ENCODE data around the gene PCDHGB7. TPM values are rescaled to one million over a fixed set of nuclear protein-coding genes. Genes with fewer than 3 reads are reported as not detected.
"Not testable (repeated sequence)": the region's sequence is repeated elsewhere in the genome, so short reads cannot be mapped to it uniquely, and the experiment has no call there.

Gene PCDHGB7
- total and polyA plus RNA-seq, 10 of the 15 experiments (the other 5 are each of a cell fraction or from before 2014, with no cell fraction given): 0.27 to 1.3 (median 0.54) TPM; not detected in 2

DNA sequence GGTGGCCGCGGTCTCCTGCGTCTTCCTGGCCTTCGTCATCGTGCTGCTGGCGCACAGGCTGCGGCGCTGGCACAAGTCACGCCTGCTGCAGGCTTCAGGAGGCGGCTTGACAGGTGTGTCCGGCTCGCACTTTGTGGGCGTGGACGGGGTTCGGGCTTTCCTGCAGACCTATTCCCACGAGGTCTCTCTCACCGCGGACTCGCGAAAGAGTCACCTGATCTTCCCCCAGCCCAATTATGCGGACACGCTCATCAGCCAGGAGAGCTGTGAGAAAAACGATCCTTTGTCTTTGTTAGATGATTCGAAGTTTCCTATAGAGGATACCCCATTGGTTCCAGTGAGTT is 2.2 kb upstream of the PCDHGB7 start:
- ChIA-PET SMC1A (ENCODE audit: uncharacterized antibody, unreplicated experiment) (interaction anchor here (3.2 to 7.4 kb wide), 2 partner anchors 143 to 149 kb away, joined by 24 to 67 read pairs; no protein-coding TSS in a partner anchor), RAD21 (ENCODE audit: unreplicated experiment) (interaction anchor here (3.1 to 3.3 kb wide), 2 partner anchors 149 kb away, joined by 28 to 42 read pairs; no protein-coding TSS in a partner anchor), CTCF (interaction anchor here (1.0 to 10.9 kb wide), 5 partner anchors 95 to 148 kb away, joined by 6 to 245 read pairs (median 41); no protein-coding TSS in a partner anchor)
- BruUV-seq (replicated peaks); H3K4me1 ChIP-seq (ENCODE audit: control insufficient read depth, insufficient read depth, low read length); FAIRE-seq; intact Hi-C loops (cut with micrococcal nuclease; ENCODE audit: unreplicated experiment); H4K20me1 ChIP-seq (ENCODE audit: control insufficient read depth, insufficient read depth); ATAC-seq; H3K4me3 ChIP-seq; H2AFZ ChIP-seq (ENCODE audit: control insufficient read depth, low read depth, low read length); H3K4me2 ChIP-seq (ENCODE audit: control insufficient read depth, insufficient read depth); POLR2A ChIA-PET; H3K36me3 ChIP-seq (ENCODE audit: control insufficient read depth in 2 of 2, insufficient read depth in 2 of 2, low read length in 1 of 2); H3K79me2 ChIP-seq (ENCODE audit: control insufficient read depth, insufficient read depth, low read length); H3K27ac ChIP-seq (ENCODE audit: control insufficient read depth, insufficient read depth); H3K9ac ChIP-seq (ENCODE audit: control insufficient read depth, insufficient read depth, low read length); DNase-seq (ENCODE audit: low read depth, low spot score); H3K27me3 ChIP-seq (replicated peaks in 1 of 2; ENCODE audit: control insufficient read depth in 2 of 2, insufficient read depth in 2 of 2, low read length in 1 of 2): not testable (repeated sequence)
- in situ Hi-C loops (cut with MboI): loop anchor here (5.0 kb wide), 1 partner anchor 147 kb away; no protein-coding TSS in a partner anchor
- TF ChIP-seq BHLHE40 (IDR thresholded peaks at IDR 0.05; ENCODE audit: borderline replicate concordance in 1 of 2, low read depth in 2 of 2, low read length in 1 of 2): peak in 1 of 2 experiments; percentile 49; a peak in 2 of 4 replicates
- peaks cover 10% of the 10 kb centered on the region; the same call in 1 of the 3 replicates for H3K9me3 ChIP-seq (replicated peaks; ENCODE audit: control insufficient read depth, insufficient read depth, low read length)
- WGBS (ENCODE audit: insufficient coverage, insufficient replicate concordance, low lambda C conversion rate, missing lambda C conversion rate): 85% methylated on average over 19 of the region's 24 CpGs

DNA sequence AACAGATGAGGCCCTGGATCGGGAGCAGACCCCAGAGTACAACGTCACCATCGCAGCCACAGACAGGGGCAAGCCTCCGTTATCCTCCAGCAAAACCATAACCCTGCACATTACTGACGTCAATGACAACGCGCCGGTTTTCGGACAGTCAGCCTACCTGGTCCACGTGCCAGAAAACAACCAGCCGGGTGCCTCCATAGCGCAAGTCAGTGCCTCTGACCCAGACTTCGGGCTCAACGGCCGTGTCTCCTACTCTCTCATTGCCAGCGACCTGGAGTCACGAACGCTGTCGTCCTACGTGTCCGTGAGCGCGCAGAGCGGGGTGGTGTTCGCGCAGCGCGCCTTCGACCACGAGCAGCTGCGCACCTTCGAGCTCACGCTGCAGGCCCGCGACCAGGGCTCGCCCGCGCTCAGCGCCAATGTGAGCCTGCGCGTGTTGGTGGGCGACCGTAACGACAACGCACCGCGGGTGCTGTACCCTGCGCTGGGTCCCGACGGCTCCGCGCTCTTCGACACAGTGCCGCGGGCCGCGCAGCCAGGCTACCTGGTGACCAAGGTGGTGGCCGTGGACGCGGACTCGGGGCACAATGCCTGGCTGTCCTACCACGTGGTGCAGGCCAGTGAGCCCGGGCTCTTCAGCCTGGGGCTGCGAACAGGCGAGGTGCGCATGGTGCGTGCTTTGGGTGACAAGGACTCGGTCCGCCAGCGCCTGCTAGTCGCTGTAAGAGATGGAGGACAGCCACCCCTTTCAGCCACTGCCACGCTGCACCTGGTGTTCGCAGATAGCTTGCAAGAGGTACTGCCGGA is 1.8 kb downstream of the PCDHGB7 start:
- WGBS (ENCODE audit: insufficient coverage, insufficient replicate concordance, low lambda C conversion rate, missing lambda C conversion rate): 96% methylated on average over 67 of the region's 74 CpGs
- no peak overlapping the region for H3K4me3 ChIP-seq
- DNase-seq (ENCODE audit: low read depth, low spot score) (no peak), ATAC-seq (no peak), FAIRE-seq (no peak)
- no peaks in the 10 kb centered on the region; a peak in 1 of 4 replicates for H3K27me3 ChIP-seq (replicated peaks in 1 of 2; ENCODE audit: control insufficient read depth in 2 of 2, insufficient read depth in 2 of 2, low read length in 1 of 2)
- no peak overlapping the region for H3K27ac ChIP-seq (ENCODE audit: control insufficient read depth, insufficient read depth)
- peaks cover 15% of the 10 kb centered on the region; the same call in 2 of the 3 replicates for H3K9me3 ChIP-seq (replicated peaks; ENCODE audit: control insufficient read depth, insufficient read depth, low read length)
- no peak overlapping the region for H3K9ac ChIP-seq (ENCODE audit: control insufficient read depth, insufficient read depth, low read length)
- peaks cover 4% of the 10 kb centered on the region; the same call in 1 of the 2 replicates for H3K4me1 ChIP-seq (ENCODE audit: control insufficient read depth, insufficient read depth, low read length)
- CTCF ChIA-PET: interaction anchor here (0.9 to 10.9 kb wide), 8 partner anchors 12 to 148 kb away, joined by 3 to 245 read pairs (median 49); no protein-coding TSS in a partner anchor
- BruUV-seq (replicated peaks): no TSS peak
- no peaks in the 10 kb centered on the region for H3K79me2 ChIP-seq (ENCODE audit: control insufficient read depth, insufficient read depth, low read length)
- in situ Hi-C loops (cut with MboI): loop anchor here (5.0 kb wide), 1 partner anchor 143 kb away; no protein-coding TSS in a partner anchor
- no peaks in the 10 kb centered on the region for H3K36me3 ChIP-seq (ENCODE audit: control insufficient read depth in 2 of 2, insufficient read depth in 2 of 2, low read length in 1 of 2)
- H4K20me1 ChIP-seq (ENCODE audit: control insufficient read depth, insufficient read depth): no peaks in the 10 kb centered on the region
- intact Hi-C loops (cut with micrococcal nuclease; ENCODE audit: unreplicated experiment): no loop called here
- no peak overlapping the region for H3K4me2 ChIP-seq (ENCODE audit: control insufficient read depth, insufficient read depth)
- RAD21 ChIA-PET (ENCODE audit: unreplicated experiment): interaction anchor here (2.6 kb wide), 1 partner anchor 105 kb away, joined by 19 read pairs; no protein-coding TSS in a partner anchor
- POLR2A ChIA-PET: interaction anchor here (2.3 kb wide), 1 partner anchor 144 kb away, joined by 8 read pairs; no protein-coding TSS in a partner anchor
- no peak overlapping the region for H2AFZ ChIP-seq (ENCODE audit: control insufficient read depth, low read depth, low read length)
- SMC1A ChIA-PET (ENCODE audit: uncharacterized antibody, unreplicated experiment): interaction anchor here (0.7 to 7.4 kb wide), 6 partner anchors 115 to 1921 kb away, joined by 3 to 67 read pairs (median 5); no protein-coding TSS in a partner anchor
- TF ChIP-seq RFX5 (IDR thresholded peaks at IDR 0.05; ENCODE audit: low read depth, low read length) (no peak), HDGF (IDR thresholded peaks at IDR 0.05) (no peak), NRF1 (conservative IDR thresholded peaks at IDR 0.05; ENCODE audit: low read depth, low read length) (no peak), ZBED1 (IDR thresholded peaks at IDR 0.05; ENCODE audit: borderline replicate concordance) (no peak), SUZ12 (IDR thresholded peaks at IDR 0.05; ENCODE audit: unreplicated experiment) (no peak), MTA2 (IDR thresholded peaks at IDR 0.05; ENCODE audit: low read depth) (no peak), BHLHE40 (IDR thresholded peaks at IDR 0.05; ENCODE audit: borderline replicate concordance in 1 of 2, low read depth in 2 of 2, low read length in 1 of 2) (no peak)
- TF ChIP-seq, protein P1, sequence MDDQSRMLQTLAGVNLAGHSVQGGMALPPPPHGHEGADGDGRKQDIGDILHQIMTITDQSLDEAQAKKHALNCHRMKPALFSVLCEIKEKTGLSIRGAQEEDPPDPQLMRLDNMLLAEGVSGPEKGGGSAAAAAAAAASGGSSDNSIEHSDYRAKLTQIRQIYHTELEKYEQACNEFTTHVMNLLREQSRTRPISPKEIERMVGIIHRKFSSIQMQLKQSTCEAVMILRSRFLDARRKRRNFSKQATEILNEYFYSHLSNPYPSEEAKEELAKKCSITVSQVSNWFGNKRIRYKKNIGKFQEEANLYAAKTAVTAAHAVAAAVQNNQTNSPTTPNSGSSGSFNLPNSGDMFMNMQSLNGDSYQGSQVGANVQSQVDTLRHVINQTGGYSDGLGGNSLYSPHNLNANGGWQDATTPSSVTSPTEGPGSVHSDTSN (IDR thresholded peaks at IDR 0.05; ENCODE audit: insufficient replicate concordance, low read depth, low read length): no peak
- TF ChIP-seq, protein P2, sequence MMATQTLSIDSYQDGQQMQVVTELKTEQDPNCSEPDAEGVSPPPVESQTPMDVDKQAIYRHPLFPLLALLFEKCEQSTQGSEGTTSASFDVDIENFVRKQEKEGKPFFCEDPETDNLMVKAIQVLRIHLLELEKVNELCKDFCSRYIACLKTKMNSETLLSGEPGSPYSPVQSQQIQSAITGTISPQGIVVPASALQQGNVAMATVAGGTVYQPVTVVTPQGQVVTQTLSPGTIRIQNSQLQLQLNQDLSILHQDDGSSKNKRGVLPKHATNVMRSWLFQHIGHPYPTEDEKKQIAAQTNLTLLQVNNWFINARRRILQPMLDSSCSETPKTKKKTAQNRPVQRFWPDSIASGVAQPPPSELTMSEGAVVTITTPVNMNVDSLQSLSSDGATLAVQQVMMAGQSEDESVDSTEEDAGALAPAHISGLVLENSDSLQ (IDR thresholded peaks at IDR 0.05): no peak
- TF ChIP-seq, protein P3, sequence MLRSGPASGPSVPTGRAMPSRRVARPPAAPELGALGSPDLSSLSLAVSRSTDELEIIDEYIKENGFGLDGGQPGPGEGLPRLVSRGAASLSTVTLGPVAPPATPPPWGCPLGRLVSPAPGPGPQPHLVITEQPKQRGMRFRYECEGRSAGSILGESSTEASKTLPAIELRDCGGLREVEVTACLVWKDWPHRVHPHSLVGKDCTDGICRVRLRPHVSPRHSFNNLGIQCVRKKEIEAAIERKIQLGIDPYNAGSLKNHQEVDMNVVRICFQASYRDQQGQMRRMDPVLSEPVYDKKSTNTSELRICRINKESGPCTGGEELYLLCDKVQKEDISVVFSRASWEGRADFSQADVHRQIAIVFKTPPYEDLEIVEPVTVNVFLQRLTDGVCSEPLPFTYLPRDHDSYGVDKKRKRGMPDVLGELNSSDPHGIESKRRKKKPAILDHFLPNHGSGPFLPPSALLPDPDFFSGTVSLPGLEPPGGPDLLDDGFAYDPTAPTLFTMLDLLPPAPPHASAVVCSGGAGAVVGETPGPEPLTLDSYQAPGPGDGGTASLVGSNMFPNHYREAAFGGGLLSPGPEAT (IDR thresholded peaks at IDR 0.05; ENCODE audit: low read depth): no peak
